GM23338 (cell line): ENCODE results near the gene MAN2A2. TPM values are rescaled to one million over a fixed set of nuclear protein-coding genes. Genes with fewer than 3 reads are reported as not detected.

ENCODE experiments used
- ATAC-seq: fragments of 200-7000 bp; cut with Tn5 transposase; 3 replicates; pipeline ENCODE4 v1.9.1; 2020
- DNase-seq: peaks from one replicate; pipeline ENCODE4 v3.0.0-alpha.2; 2015; ENCODE audit warnings: low spot score
- H2AFZ ChIP-seq: fragments of 200-600 bp; sonication (generic); 2 replicates; pipeline ENCODE4 v1.8.0; 2016; ENCODE audit warnings: antibody characterized with exemption, mild to moderate bottlenecking, moderate library complexity
- H3F3A ChIP-seq: fragments of 200-600 bp; sonication (generic); replicated peaks from 2 replicates; pipeline ENCODE4 v1.8.0; 2017; ENCODE audit warnings: antibody characterized with exemption, mixed run types, low read depth
- H3K27ac ChIP-seq: fragments of 200-600 bp; sonication (generic); 2 replicates; pipeline ENCODE4 v1.6.1; 2016; ENCODE audit warnings: low read depth
- H3K27me3 ChIP-seq: fragments of 200-600 bp; sonication (generic); 2 replicates; pipeline ENCODE4 v1.8.0; 2016; ENCODE audit warnings: mild to moderate bottlenecking, mixed run types, moderate library complexity; ENCODE audit not compliant: insufficient read depth
- H3K36me3 ChIP-seq: fragments of 200-600 bp; sonication (generic); 2 replicates; pipeline ENCODE4 v1.8.0; 2016; ENCODE audit warnings: mild to moderate bottlenecking; ENCODE audit not compliant: insufficient read depth
- H3K4me1 ChIP-seq: fragments of 200-600 bp; sonication (generic); 2 replicates; pipeline ENCODE4 v1.8.0; 2016; ENCODE audit warnings: mild to moderate bottlenecking, moderate library complexity; ENCODE audit not compliant: insufficient read depth
- H3K4me2 ChIP-seq: fragments of 200-600 bp; sonication (generic); 2 replicates; pipeline ENCODE4 v1.7.1; 2017; ENCODE audit warnings: mixed run types
- H3K4me3 ChIP-seq: fragments of 200-600 bp; sonication (generic); 2 replicates; pipeline ENCODE4 v1.6.1; 2016; ENCODE audit warnings: mixed run types
- H3K79me2 ChIP-seq: fragments of 200-600 bp; sonication (generic); replicated peaks from 2 replicates; pipeline ENCODE4 v1.8.0; 2017; ENCODE audit warnings: mild to moderate bottlenecking; ENCODE audit not compliant: insufficient read depth
- H3K9me2 ChIP-seq: fragments of 200-600 bp; sonication (generic); 2 replicates; pipeline ENCODE4 v1.8.0; 2017; ENCODE audit not compliant: insufficient read depth
- H4K20me1 ChIP-seq: fragments of 200-600 bp; sonication (generic); replicated peaks from 2 replicates; pipeline ENCODE4 v1.8.0; 2017; ENCODE audit warnings: mild to moderate bottlenecking; ENCODE audit not compliant: insufficient read depth
- H3K27ac Mint-ChIP-seq: 2 replicates; pipeline ENCODE4 v1.8.0; 2020; ENCODE audit warnings: inconsistent platforms, mild to moderate bottlenecking, moderate library complexity, mixed read lengths
- H3K27me3 Mint-ChIP-seq: 3 replicates; pipeline ENCODE4 v1.8.0; 2022; ENCODE audit warnings: low read depth, mild to moderate bottlenecking, moderate library complexity, mixed read lengths, inconsistent platforms; ENCODE audit not compliant: insufficient read depth, poor library complexity
- H3K36me3 Mint-ChIP-seq: 3 replicates; pipeline ENCODE4 v1.8.0; 2021; ENCODE audit warnings: low read depth, mild to moderate bottlenecking, inconsistent platforms, moderate library complexity, mixed read lengths
- H3K4me1 Mint-ChIP-seq: 3 replicates; pipeline ENCODE4 v1.8.0; 2020; ENCODE audit warnings: mild to moderate bottlenecking, inconsistent platforms, mixed read lengths
- H3K4me3 Mint-ChIP-seq: 3 replicates; pipeline ENCODE4 v1.8.0; 2021; ENCODE audit warnings: moderate library complexity, mild to moderate bottlenecking, inconsistent platforms, mixed read lengths
- H3K9me3 Mint-ChIP-seq: 3 replicates; pipeline ENCODE4 v1.8.0; 2020; ENCODE audit warnings: moderate library complexity, mild to moderate bottlenecking, inconsistent platforms, mixed read lengths
- CREB1 ChIP-seq: fragments of 250-450 bp; sonication (Bioruptor Pico); IDR thresholded peaks from 2 replicates; pipeline ENCODE4 v1.5.0; 2020; ENCODE audit warnings: low read depth, mild to moderate bottlenecking, moderate library complexity
- EZH2phosphoT487 ChIP-seq: fragments of 200-600 bp; sonication (generic); IDR thresholded peaks from one replicate; pipeline ENCODE4 v1.8.1; 2018; ENCODE audit warnings: antibody characterized with exemption; ENCODE audit not compliant: unreplicated experiment
- JUNB ChIP-seq: IDR thresholded peaks from one replicate; pipeline ENCODE4 v1.6.1; 2016; ENCODE audit warnings: antibody characterized with exemption; ENCODE audit not compliant: unreplicated experiment
- POLR2AphosphoS5 ChIP-seq: IDR thresholded peaks from 2 replicates; pipeline ENCODE4 v1.6.1; 2016; ENCODE audit warnings: antibody characterized with exemption, low read depth
- ZNF114 ChIP-seq: fragments of 250-450 bp; sonication (Bioruptor Pico); IDR thresholded peaks from 2 replicates; pipeline ENCODE4 v1.5.0; 2020; ENCODE audit warnings: mild to moderate bottlenecking, moderate library complexity
- polyA plus RNA-seq: library from polyadenylated mRNA; unstranded; fragments of >200 nt; fragmentation: Nextera tagmentation; extraction: Ambion mirVana; gene quantifications from 2 replicates; pipeline ENCODE4 v1.2.1, GENCODE V29; 2016
- total RNA-seq: library from RNA; depleted of rRNA; stranded (reverse); fragments of >200 nt; shearing (Covaris generic); gene quantifications from 2 replicates; pipeline ENCODE4 v1.2.3, GENCODE V29; 2014
- TF ChIP-seq, protein P1 (sequence below), 2 experiments: fragments of 200-600 bp in 1 of 2; sonication (generic) in 1 of 2; conservative IDR thresholded peaks; 2 replicates each; pipeline versions ENCODE4 v1.5.1 to v1.6.1; 2016 to 2017; ENCODE audit warnings: antibody characterized with exemption in 2 of 2, low read depth in 2 of 2, mild to moderate bottlenecking in 2 of 2, moderate library complexity in 1 of 2

Gene MAN2A2
- total and polyA plus RNA-seq, 2 experiments from 2014 or later, result 8.2 to 17.1 TPM

DNA sequence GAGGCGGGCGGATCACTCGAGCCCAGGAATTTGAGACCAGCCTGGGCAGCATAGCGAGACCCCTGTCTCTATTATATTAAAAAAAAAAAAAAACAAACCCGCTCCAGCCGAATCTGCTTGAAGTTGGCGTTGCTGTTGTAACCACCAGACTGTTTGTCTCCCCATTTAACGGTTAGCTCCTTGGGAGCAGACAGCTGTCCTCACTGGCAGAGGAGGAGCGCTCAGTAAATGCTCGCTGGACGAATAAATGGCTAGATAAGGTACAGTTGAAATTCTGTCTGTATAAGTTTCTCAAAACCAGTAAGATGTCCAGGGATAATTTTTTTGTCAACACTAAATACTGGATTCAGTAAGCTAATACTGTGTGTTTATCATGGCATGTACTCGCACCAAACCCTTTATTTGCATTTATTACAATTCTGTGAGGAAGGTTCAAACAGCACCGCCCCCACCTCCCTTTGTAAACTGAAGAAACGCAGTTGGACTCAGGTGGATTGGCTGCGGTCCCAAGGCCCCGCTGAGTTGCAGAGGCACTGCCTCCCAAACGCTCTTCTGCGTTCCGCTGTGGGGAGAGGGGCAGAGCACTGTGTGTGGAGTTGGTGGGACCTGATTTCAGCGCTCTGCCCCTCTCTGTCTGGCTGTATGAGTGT is 52.6 kb downstream of the MAN2A2 start:
- Histone ChIP-seq H3K9me2 (no peaks in the 10 kb centered on the region), H3K4me2 (peak overlapping the region; percentile 84), H3K27ac (peak overlapping the region; percentile 95), H3K36me3 (peaks cover 7% of the 10 kb centered on the region; the same call in 1 of the 2 replicates), H3F3A (peaks cover 17% of the 10 kb centered on the region; the same call in 1 of the 2 replicates), H4K20me1 (no peaks in the 10 kb centered on the region), H2AFZ (peak overlapping the region; percentile 90; the same call in 1 of the 2 replicates), H3K4me3 (peak overlapping the region; percentile 75), H3K79me2 (no peaks in the 10 kb centered on the region), H3K4me1 (peaks cover 13% of the 10 kb centered on the region), H3K27me3 (no peaks in the 10 kb centered on the region)
- Mint-ChIP-seq H3K27me3 (peaks cover 19% of the 10 kb centered on the region), H3K27ac (no peak overlapping the region), H3K9me3 (no peaks in the 10 kb centered on the region; the same call in 2 of the 3 replicates), H3K36me3 (peaks cover 36% of the 10 kb centered on the region), H3K4me3 (peak overlapping the region; percentile 83), H3K4me1 (peaks cover 10% of the 10 kb centered on the region)
- TF ChIP-seq POLR2AphosphoS5, result no peak
- TF ChIP-seq EZH2phosphoT487, result no peak
- no peak for TF ChIP-seq CREB1 (CRISPR knock-in tag)
- TF ChIP-seq JUNB, result no peak
- ATAC-seq (no peak), DNase-seq (peak; percentile 11)

DNA sequence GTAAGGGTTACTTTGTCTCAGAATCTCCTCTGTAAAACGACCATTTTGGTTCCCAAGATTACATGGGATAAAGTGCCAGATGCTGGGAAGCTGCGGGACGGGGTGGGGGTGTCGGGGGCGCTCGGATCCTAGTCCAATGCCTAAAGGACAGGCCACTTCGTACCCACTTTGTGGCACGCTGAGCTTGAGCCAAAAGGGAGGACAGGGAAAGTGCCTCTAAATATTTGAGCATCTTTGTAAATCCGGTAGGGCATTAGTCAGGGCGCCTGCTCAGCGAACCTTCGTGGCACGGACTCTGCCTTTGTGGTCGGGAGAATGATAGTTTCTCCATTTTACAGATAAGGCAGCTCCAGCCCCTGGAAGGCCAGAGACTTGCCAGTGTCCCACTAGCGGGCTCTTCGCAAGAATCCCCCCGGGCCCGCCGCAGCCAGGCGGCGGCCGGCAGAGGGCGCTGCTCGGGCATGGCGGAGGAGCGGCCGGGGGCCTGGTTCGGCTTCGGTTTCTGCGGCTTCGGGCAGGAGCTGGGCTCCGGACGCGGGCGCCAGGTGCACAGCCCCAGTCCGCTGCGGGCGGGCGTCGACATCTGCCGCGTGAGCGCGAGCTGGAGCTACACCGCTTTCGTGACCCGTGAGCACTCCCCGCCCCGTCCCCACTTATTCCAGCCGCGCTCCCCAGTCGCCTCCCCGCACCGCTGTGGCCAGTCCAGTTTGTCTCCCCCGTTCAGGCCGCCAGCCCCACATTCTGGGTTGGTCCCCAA is 53.4 kb downstream of the MAN2A2 start:
- H3K79me2 ChIP-seq, result no peaks in the 10 kb centered on the region
- H3K4me3 ChIP-seq, result peak overlapping the region; percentile 75
- no peaks in the 10 kb centered on the region for H4K20me1 ChIP-seq
- TF ChIP-seq, protein P1, sequence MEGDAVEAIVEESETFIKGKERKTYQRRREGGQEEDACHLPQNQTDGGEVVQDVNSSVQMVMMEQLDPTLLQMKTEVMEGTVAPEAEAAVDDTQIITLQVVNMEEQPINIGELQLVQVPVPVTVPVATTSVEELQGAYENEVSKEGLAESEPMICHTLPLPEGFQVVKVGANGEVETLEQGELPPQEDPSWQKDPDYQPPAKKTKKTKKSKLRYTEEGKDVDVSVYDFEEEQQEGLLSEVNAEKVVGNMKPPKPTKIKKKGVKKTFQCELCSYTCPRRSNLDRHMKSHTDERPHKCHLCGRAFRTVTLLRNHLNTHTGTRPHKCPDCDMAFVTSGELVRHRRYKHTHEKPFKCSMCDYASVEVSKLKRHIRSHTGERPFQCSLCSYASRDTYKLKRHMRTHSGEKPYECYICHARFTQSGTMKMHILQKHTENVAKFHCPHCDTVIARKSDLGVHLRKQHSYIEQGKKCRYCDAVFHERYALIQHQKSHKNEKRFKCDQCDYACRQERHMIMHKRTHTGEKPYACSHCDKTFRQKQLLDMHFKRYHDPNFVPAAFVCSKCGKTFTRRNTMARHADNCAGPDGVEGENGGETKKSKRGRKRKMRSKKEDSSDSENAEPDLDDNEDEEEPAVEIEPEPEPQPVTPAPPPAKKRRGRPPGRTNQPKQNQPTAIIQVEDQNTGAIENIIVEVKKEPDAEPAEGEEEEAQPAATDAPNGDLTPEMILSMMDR (conservative IDR thresholded peaks at IDR 0.05; ENCODE audit: low read depth in 2 of 2), result peak; percentile 90 to 91
- TF ChIP-seq ZNF114 (CRISPR knock-in tag), result no peak
- H3K36me3 ChIP-seq, result peaks cover 2% of the 10 kb centered on the region; the same call in 1 of the 2 replicates
- Mint-ChIP-seq H3K9me3 (no peaks in the 10 kb centered on the region; the same call in 2 of the 3 replicates), H3K4me3 (peak overlapping the region; percentile 83), H3K27me3 (peaks cover 22% of the 10 kb centered on the region), H3K36me3 (peaks cover 40% of the 10 kb centered on the region), H3K27ac (no peak overlapping the region), H3K4me1 (peaks cover 10% of the 10 kb centered on the region)
- peak overlapping the region; percentile 84 for H3K4me2 ChIP-seq
- ATAC-seq (peak; percentile 48), DNase-seq (peak; percentile 92)
- no peaks in the 10 kb centered on the region for H3K9me2 ChIP-seq
- no peaks in the 10 kb centered on the region for H3K27me3 ChIP-seq
- peaks cover 13% of the 10 kb centered on the region for H3K4me1 ChIP-seq
- 0 out of 2 replicates have a peak overlapping the region, but pooled peaks have one; percentile 63 for H2AFZ ChIP-seq
- H3F3A ChIP-seq, result peaks cover 17% of the 10 kb centered on the region; the same call in 1 of the 2 replicates
- H3K27ac ChIP-seq, result no peak overlapping the region
